Measurements from ENCODE around the gene TMEM273.

The TMEM273 gene

GRCh38 chr10:49139028-49139845 is 49.0 kb downstream of the TMEM273 start:
- DNase-seq, result peak; percentile 94

GRCh38 chr10:49138361-49138891 is 49.8 kb downstream of the TMEM273 start:
- DNase-seq, result no peak

GRCh38 chr10:49136525-49136924 is 51.7 kb downstream of the TMEM273 start:
- DNase-seq, result no peak

GRCh38 chr10:49135575-49136313 is 52.4 kb downstream of the TMEM273 start:
- DNase-seq, result peak; percentile 55

- DNase-seq, result peak; percentile 18
Observed at GRCh38 chr10:49134327-49134726, 53.9 kb downstream of the TMEM273 start.

GRCh38 chr10:49133706-49134248 is 54.4 kb downstream of the TMEM273 start, which contains the start of gene FAM170B:
TSS of gene FAM170B (minus strand) at chr10:49134021. CDS start at chr10:49133918, 103 bp downstream.
- no peak for DNase-seq

- DNase-seq, result no peak
Observed at GRCh38 chr10:49132362-49132737, 55.8 kb downstream of the TMEM273 start.

- no peak for DNase-seq
Observed at GRCh38 chr10:49131507-49132361, 56.5 kb downstream of the TMEM273 start.

GRCh38 chr10:49129376-49129775 is 58.8 kb downstream of the TMEM273 start:
- DNase-seq, result no peak

GRCh38 chr10:49128854-49129253 is 59.3 kb downstream of the TMEM273 start:
- DNase-seq, result no peak

- no peak for DNase-seq
Observed at GRCh38 chr10:49123981-49124950, 63.9 kb downstream of the TMEM273 start.

- no peak for DNase-seq
Observed at GRCh38 chr10:49120911-49121310, 67.3 kb downstream of the TMEM273 start.

- no peak for DNase-seq
Observed at GRCh38 chr10:49119746-49120145, 68.4 kb downstream of the TMEM273 start.

- no peak for DNase-seq
Observed at GRCh38 chr10:49118430-49119074, 69.6 kb downstream of the TMEM273 start.

GRCh38 chr10:49117376-49118070 is 70.7 kb downstream of the TMEM273 start:
- peak; percentile 82 for DNase-seq

GRCh38 chr10:49116509-49117375 is 71.4 kb downstream of the TMEM273 start:
- no peak for DNase-seq

GRCh38 chr10:49115796-49116508 is 72.2 kb downstream of the TMEM273 start:
- DNase-seq, result peak; percentile 42

Data from MV-4-11 (cell line).